ENCODE results near the gene GUCY2D. TPM values are rescaled to one million over a fixed set of nuclear protein-coding genes. Genes with fewer than 3 reads are reported as not detected.

GUCY2D gene
- total RNA-seq, 4 donors from 2014 or later = 0.14 TPM; not detected in 3

- no peaks in the 10 kb centered on the region for H3K36me3 ChIP-seq
- no peak overlapping the region for H3K27ac ChIP-seq
- H3K4me3 ChIP-seq = no peak overlapping the region
- H3K27me3 ChIP-seq = no peaks in the 10 kb centered on the region
- H3K4me1 ChIP-seq = no peaks in the 10 kb centered on the region
- H3K9me3 ChIP-seq = no peaks in the 10 kb centered on the region
- intact Hi-C loops (cut with DNase I; ENCODE audit: low total_unique reads) = loop anchor here (10.0 kb wide), 1 partner anchor 120 kb away; no protein-coding TSS in a partner anchor
- TF ChIP-seq, protein P1, sequence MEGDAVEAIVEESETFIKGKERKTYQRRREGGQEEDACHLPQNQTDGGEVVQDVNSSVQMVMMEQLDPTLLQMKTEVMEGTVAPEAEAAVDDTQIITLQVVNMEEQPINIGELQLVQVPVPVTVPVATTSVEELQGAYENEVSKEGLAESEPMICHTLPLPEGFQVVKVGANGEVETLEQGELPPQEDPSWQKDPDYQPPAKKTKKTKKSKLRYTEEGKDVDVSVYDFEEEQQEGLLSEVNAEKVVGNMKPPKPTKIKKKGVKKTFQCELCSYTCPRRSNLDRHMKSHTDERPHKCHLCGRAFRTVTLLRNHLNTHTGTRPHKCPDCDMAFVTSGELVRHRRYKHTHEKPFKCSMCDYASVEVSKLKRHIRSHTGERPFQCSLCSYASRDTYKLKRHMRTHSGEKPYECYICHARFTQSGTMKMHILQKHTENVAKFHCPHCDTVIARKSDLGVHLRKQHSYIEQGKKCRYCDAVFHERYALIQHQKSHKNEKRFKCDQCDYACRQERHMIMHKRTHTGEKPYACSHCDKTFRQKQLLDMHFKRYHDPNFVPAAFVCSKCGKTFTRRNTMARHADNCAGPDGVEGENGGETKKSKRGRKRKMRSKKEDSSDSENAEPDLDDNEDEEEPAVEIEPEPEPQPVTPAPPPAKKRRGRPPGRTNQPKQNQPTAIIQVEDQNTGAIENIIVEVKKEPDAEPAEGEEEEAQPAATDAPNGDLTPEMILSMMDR (IDR thresholded peaks at IDR 0.05) = no peak
- no peak for TF ChIP-seq POLR2A (IDR thresholded peaks at IDR 0.05)
- no peak for DNase-seq
These were observed 17.5 kb upstream of the GUCY2D start for GRCh38 chr17:7984904-7985303.

DNA sequence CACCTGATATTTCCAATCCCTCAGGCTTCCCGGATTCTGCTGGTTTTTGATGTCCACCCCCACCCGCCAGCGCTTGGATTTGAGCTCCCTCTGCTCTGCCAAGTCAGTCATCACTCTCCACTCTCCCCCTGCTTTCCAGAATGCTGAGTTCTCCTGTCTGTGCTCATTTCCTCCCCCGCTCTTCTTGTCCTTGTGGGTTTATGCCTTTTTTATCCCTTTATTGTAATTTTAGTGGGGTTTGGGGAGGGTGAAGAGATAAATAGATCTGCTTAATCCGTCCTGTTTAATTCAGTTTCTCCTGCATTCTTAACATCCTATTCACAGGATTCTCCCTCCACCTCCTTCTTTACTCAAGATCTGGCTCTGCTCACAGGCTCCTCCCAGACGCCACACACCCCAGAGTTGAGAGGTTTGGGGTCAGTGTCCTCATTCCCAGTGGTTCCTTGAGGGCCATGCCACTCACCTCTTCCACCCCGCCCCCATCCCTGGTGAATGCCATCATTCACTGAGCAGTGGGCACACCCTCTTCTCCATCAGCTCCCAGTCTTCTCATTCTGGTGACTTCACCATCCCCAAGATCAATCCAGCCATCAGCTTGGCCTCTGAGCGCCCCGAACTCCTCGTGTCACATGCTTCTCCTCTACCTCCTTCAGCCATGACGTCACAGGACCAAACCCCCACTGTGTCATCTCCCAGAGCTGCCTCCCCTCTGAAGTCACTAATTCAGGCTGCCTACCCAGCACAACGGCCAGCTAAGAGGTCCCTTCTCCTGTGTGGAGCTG is 15.1 kb upstream of the GUCY2D start:
- Histone ChIP-seq H3K9me3 (no peaks in the 10 kb centered on the region), H3K27me3 (no peaks in the 10 kb centered on the region), H3K36me3 (no peaks in the 10 kb centered on the region), H3K4me3 (no peak overlapping the region), H3K27ac (peak overlapping the region; percentile 40 to 74), H3K4me1 (no peaks in the 10 kb centered on the region)
- TF ChIP-seq, protein P1 (IDR thresholded peaks at IDR 0.05) = no peak
- TF ChIP-seq POLR2A (IDR thresholded peaks at IDR 0.05) = no peak
- intact Hi-C loops (cut with DNase I; ENCODE audit: low total_unique reads) = loop anchor here (10.0 kb wide), 1 partner anchor 123 kb away; no protein-coding TSS in a partner anchor
- peak; percentile 70 to 80 for DNase-seq

DNA sequence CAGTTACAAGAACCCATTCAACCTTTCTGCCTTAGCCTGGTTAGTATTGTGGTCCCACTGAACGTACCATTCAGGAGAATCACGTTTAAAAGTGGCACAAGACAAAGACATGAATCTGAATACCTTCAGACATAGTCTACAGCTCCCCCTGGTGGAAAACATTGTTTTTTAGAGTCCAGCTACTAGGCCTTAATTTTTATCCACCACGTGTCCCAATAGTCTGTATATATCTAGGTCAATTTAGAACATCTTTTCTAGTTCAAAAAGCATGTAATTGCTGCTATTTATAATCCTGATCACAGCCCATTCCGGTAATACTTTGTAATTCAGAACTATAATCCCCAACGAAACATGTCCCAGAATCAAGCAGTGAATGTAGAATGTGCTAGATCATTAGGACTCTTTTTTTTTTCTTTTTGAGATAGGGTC is 13.7 kb upstream of the GUCY2D start:
- H3K27me3 ChIP-seq = no peaks in the 10 kb centered on the region
- no peak for TF ChIP-seq POLR2A (IDR thresholded peaks at IDR 0.05)
- TF ChIP-seq, protein P1 (IDR thresholded peaks at IDR 0.05) = peak; percentile 70 to 93 (median 81)
- no peak overlapping the region for H3K4me3 ChIP-seq
- intact Hi-C loops (cut with DNase I; ENCODE audit: low total_unique reads) = loop anchor here (10.0 kb wide), 1 partner anchor 124 kb away; no protein-coding TSS in a partner anchor
- no peaks in the 10 kb centered on the region for H3K9me3 ChIP-seq
- no peaks in the 10 kb centered on the region for H3K4me1 ChIP-seq
- DNase-seq = peak in 1 of 2 donors; percentile 74
- H3K27ac ChIP-seq = peak overlapping the region; percentile 40 to 74
- no peaks in the 10 kb centered on the region for H3K36me3 ChIP-seq

GRCh38 chr17:7989781-7990655 is 12.4 kb upstream of the GUCY2D start:
- Histone ChIP-seq H3K27ac (peak overlapping the region; percentile 48 to 63), H3K9me3 (no peaks in the 10 kb centered on the region), H3K27me3 (no peaks in the 10 kb centered on the region), H3K4me3 (peak overlapping the region; percentile 41 to 50), H3K4me1 (no peaks in the 10 kb centered on the region), H3K36me3 (no peaks in the 10 kb centered on the region)
- TF ChIP-seq, protein P1 (IDR thresholded peaks at IDR 0.05) = peak; percentile 91 to 97 (median 94)
- peak in 1 of 2 donors; percentile 19 for TF ChIP-seq POLR2A (IDR thresholded peaks at IDR 0.05)
- peak; percentile 82 to 87 for DNase-seq
- intact Hi-C loops (cut with DNase I; ENCODE audit: low total_unique reads) = loop anchor here (5.0 to 10.0 kb wide), 2 partner anchors 78 to 125 kb away; no protein-coding TSS in a partner anchor
